Measurements from ENCODE around the gene CRTAP.
"Not testable (repeated sequence)": the region's sequence is repeated elsewhere in the genome, so short reads cannot be mapped to it uniquely, and the experiment has no call there.

The CRTAP gene

GRCh38 chr3:33099701-33100100 is 14.1 kb upstream of the CRTAP start:
- no peak for DNase-seq (ENCODE audit: low spot score)

DNA sequence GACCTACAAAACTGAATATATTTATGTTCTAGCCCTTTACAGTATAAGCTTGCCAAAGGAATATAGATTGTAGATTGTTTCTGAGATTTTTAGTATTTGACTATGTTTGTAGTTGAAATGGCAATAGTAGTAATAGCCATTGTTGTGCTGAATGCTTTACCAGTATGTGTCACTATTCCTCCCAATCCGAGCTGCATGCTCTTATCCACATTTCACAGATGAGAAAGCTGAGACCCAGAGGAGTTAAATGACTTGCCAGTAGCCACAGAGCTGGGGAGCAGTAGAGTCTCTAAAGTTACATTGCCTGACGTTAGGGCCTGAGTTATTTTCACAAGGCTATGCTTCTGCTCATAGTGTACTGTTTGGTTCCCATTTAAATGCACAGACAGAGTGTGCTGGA is 13.6 kb upstream of the CRTAP start:
- DNase-seq (ENCODE audit: low spot score), result no peak

GRCh38 chr3:33103034-33103433 is 10.8 kb upstream of the CRTAP start:
- DNase-seq (ENCODE audit: low spot score), result no peak

DNA sequence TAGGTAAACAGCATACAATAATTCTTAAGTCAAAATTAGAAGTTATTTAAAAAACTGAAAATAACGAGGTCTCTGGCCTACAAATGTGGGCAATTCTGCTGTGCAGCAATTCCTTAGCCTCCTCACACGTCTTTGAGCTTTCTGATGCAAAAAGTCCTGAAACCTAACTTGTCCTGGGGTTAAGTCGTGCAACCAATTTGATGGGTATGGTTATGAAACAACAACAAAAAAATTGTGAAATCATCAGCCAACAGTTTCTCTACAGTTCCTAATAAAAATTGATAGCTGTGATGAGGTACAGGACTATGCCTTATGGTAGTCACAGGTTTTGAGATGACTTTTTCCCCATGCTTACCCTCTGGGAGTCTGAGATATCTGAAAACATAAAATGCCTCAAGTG is 10.3 kb upstream of the CRTAP start:
- no peak for DNase-seq (ENCODE audit: low spot score)

- no peak for DNase-seq (ENCODE audit: low spot score)
These were observed 9.0 kb upstream of the CRTAP start for GRCh38 chr3:33104803-33105202.

DNA sequence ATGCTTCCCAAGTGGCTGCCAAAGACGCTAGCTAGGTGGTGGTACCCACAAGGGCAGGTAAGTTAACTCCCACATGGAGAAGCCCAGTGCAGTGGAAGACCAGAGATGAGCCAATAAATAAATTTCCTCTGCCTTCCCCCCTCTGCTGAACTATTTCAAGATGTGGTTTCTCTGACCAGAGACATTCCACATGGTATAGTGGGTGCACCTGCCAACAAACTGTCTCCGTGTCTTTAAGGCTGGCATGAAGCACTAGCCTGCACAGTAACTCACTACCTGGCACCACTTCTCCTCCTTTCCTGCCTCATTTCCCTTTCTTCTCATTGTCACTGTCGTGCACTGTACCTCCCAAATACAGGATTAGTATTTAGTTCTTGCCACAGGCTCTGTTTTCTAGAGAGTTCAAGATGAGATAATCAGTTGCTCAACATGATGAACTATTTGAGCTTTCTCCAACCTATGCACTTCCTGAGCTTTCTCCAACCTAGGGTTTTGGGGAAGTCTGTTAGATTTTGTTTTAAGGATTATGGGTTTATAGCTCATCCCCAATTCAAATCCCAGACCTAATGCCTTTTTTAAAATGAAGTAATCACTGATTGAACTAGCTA is 8.4 kb upstream of the CRTAP start:
- no peak for DNase-seq (ENCODE audit: low spot score)

- not testable (repeated sequence) for DNase-seq (ENCODE audit: low spot score)
These were observed 7.0 kb upstream of the CRTAP start for GRCh38 chr3:33106854-33107253.

GRCh38 chr3:33111581-33111980 is 2.2 kb upstream of the CRTAP start:
- DNase-seq (ENCODE audit: low spot score), result no peak

DNA sequence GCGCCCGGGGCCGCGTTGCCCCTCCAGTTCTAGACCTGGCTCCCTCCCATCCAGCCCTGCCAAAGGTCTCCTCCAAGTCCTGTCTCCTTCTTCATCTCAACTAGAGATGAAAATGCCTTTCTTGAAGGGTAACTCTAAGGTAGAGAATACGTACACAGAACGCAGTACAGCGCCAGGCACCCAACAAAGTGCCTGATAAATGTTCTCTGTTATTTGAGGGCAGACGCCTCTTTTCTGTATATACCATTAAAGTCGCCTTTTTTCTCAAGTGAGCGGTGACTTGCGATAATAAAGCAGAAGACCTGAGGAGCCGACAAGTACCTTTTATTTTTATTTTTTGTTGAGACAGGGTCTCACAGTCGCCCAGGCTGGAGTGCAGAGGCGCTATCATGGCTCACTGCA is 809 bp downstream of the CRTAP start:
- DNase-seq (ENCODE audit: low spot score), result no peak

DNA sequence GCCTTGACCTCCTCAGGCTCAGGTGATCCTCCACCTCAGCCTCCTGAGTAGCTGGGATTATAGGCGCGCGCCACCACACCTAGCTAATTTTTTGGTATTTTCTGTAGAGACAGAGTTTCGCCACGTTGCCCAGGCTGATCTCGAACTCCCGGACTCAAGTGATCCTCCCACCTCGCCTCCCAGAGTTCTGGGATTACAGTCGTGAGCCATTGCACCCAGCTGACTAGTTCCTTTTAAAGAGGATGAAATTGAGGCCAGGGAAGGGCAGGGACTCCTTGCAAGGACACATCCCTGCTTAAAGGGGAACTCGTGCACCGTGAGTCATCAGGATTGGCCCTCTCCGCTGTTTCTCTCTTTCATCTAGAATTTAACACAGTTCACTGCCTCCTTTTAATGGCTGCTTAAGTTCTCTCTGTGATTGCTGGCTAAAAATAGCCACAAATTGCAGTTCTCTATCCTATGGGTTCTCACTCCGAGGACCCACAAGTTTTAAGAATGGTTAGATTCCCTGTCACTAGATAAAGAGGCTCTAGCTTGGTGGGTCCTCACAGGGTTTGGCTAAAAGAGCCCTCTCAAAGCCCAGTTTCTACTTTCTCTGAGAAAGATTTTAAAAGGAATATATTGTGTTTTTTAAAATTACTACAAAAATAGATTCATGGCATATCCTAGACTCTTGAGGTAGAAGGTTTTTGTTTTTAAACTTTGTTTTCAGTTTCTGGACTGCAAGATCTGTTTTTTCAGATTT is 1.4 kb downstream of the CRTAP start:
- peak; percentile 75 for DNase-seq (ENCODE audit: low spot score)

- no peak for DNase-seq (ENCODE audit: low spot score)
These were observed 3.6 kb downstream of the CRTAP start for GRCh38 chr3:33117461-33117860.

- no peak for DNase-seq (ENCODE audit: low spot score)
These were observed 6.1 kb downstream of the CRTAP start for GRCh38 chr3:33119891-33120290.

DNA sequence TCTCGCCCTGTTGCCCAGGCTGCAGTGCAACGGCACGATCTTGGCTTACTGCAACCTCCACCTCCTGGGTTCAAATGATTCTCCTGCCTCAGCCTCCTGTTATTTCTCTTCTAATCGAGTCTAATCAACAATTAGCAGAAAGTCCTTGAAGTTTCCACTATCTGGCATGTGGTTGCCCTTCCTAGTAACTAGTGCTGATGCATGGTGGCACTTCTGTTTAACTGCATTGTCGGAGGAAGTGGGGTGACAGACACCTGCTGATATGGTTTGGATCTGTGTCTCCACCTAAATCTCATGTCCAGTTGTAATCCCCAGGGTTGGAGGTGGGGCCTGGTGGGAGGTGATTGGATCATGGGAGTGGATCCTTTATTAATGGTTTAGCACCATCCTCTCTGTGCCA is 9.2 kb downstream of the CRTAP start:
- no peak for DNase-seq (ENCODE audit: low spot score)

DNA sequence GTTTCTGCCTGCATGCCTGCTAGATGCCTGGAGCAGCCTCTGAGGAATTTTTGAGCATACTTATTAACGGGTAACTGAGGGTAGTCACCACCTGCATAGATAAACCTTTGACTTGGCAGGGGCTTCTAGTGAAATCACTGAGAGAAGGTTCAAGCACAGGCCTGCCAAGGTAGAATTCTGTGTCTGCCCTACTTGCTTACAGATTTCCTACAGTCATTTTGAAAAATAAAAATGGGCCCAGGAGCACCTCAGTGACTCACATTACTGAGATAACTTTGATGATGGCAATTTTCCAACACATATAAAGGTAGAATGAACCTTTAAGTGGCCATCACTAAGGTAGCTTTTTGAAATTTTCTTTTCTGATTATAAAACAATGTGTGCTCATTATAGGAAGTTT is 10.8 kb downstream of the CRTAP start:
- DNase-seq (ENCODE audit: low spot score), result no peak

DNA sequence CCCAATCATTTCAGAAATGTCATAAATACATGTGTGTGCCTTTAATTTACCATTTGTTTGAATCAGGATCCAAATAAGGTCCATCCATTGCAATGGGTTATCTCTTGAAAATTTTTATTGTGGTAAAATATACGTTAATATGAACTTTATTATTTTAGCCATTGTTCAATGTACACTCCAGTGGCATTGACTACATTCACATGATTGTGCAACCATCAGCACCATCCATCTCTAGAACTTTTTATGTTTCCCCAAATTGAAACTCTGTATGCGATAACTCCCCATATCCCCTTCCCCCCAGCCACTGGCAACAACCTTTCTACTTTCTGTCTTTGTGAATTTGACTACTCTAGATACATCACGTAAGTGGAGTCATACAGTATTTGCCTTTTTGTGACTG is 12.0 kb downstream of the CRTAP start:
- DNase-seq (ENCODE audit: low spot score), result no peak

- DNase-seq (ENCODE audit: low spot score), result no peak
These were observed 14.9 kb downstream of the CRTAP start for GRCh38 chr3:33128706-33129105.

DNA sequence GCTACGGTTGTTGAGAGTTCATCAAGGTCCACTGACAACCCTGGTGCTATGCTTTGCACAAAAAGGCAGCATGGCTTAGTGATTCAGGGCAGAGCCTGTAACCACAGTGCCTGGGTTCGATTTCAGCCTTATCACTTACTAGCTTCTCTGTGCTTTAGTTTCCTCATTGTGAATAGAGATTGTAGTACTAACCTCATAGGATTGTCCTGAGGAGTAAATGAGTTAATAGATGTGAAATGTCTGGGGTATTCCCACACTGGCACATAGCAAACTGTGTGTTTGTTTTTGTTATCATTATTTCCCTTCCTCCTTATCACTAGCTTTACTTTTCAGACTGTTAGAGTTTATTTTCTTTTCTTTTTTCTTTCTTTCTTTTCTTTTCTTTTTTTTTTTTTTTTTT is 16.3 kb downstream of the CRTAP start:
- no peak for DNase-seq (ENCODE audit: low spot score)

GRCh38 chr3:33131331-33132018 is 17.7 kb downstream of the CRTAP start:
- DNase-seq (ENCODE audit: low spot score), result peak; percentile 76

DNA sequence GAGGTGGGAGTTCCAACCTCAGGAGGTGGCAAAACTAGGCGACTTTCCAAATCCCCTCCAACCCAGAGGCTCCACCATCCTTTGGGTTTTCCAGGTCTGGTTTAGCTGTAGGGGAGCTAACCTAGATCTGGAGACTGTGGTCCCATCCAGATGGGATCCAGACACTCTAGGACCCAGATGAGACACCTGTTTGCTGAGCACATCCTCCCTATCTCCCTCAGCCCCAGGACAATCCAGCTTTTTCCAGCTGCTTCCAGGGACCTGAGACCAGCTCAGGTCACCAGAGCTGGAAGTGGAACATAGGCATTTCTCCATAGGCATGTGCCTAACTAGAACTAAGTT is 18.2 kb downstream of the CRTAP start:
- DNase-seq (ENCODE audit: low spot score), result no peak

- no peak for DNase-seq (ENCODE audit: low spot score)
These were observed 20.3 kb downstream of the CRTAP start for GRCh38 chr3:33134026-33134625.

- no peak for DNase-seq (ENCODE audit: low spot score)
These were observed 23.9 kb downstream of the CRTAP start for GRCh38 chr3:33137691-33138090.

- not testable (repeated sequence) for DNase-seq (ENCODE audit: low spot score)
These were observed 25.3 kb downstream of the CRTAP start for GRCh38 chr3:33139006-33139623.

DNA sequence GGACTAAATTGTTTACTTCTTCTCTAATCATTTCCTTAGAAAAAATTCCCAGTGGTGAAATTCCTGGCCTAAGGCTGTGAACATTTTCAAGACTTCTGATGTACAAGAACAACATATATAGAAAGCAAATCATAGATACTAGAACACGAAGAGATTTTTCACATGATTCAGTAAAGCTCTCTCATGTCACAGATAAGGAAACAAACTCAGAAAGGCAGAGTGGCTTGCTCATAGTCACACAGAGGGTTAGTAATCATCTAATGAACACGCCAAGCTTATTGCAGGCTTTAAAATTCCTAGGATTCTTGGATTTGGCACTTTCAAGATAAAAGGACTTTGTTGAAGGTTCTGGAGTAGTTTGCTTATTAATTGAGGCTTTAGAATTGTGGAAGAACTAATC is 26.2 kb downstream of the CRTAP start:
- no peak for DNase-seq (ENCODE audit: low spot score)
